Prostate gland (tissue), 2 donors: Measurements from ENCODE around the gene OR10H4.

ENCODE experiments used
- POLR2A ChIP-seq: fragments of 450-650 bp; IDR thresholded peaks from one replicate; pipeline ENCODE4 v1.6.1; 2016; ENCODE audit warnings: antibody characterized with exemption, mild to moderate bottlenecking
- TF ChIP-seq, protein P1 (sequence below), 4 experiments: fragments of 200-600 bp in 2 of 4; fragments of 450-650 bp in 2 of 4; sonication (generic) in 2 of 4; IDR thresholded peaks; 1 replicate in 3 of 4; 2 replicates in 1 of 4; pipeline ENCODE4 v1.5.1; 2016 to 2019; ENCODE audit warnings: antibody characterized with exemption in 4 of 4, mild to moderate bottlenecking in 2 of 4, moderate library complexity in 2 of 4

DNA sequence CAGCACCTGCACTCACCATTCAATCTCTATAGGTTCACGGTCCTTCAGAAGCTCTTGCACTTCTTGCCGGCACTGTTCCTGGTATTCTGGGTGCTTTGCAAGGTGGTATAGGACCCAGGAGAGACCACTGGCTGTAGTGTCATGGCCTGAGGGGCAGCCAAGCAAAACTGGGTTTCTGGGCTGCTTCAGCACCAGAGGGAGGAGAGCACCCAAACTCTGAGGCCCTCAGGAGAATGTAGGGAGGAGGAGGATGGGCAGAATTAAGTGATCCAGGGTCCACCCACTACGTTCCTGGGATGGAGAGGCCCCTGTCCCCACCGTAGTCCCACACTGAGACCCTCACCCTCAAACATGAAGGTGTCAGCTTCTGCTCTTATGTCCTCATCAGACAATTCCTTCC is 26.8 kb upstream of the OR10H4 start:
- TF ChIP-seq, protein P1, sequence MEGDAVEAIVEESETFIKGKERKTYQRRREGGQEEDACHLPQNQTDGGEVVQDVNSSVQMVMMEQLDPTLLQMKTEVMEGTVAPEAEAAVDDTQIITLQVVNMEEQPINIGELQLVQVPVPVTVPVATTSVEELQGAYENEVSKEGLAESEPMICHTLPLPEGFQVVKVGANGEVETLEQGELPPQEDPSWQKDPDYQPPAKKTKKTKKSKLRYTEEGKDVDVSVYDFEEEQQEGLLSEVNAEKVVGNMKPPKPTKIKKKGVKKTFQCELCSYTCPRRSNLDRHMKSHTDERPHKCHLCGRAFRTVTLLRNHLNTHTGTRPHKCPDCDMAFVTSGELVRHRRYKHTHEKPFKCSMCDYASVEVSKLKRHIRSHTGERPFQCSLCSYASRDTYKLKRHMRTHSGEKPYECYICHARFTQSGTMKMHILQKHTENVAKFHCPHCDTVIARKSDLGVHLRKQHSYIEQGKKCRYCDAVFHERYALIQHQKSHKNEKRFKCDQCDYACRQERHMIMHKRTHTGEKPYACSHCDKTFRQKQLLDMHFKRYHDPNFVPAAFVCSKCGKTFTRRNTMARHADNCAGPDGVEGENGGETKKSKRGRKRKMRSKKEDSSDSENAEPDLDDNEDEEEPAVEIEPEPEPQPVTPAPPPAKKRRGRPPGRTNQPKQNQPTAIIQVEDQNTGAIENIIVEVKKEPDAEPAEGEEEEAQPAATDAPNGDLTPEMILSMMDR (IDR thresholded peaks at IDR 0.05): no peak
- TF ChIP-seq POLR2A: no peak
